HUDEP-2 (cell line): ENCODE results near the gene SACM1L.
"Not testable (repeated sequence)": the region's sequence is repeated elsewhere in the genome, so short reads cannot be mapped to it uniquely, and the experiment has no call there.

ENCODE experiments used
- DNase-seq, 76 experiments: peaks; one replicate each; lab custom pipeline; 2025; ENCODE audit not compliant: unreplicated experiment in 76 of 76; lab: John Stamatoyannopoulos, UW

SACM1L gene

GRCh38 chr3:45666757-45667431, 22.3 kb upstream of the SACM1L start:
- peak in 40 of 76 experiments; percentile 4 to 49 (median 22) for DNase-seq

DNA sequence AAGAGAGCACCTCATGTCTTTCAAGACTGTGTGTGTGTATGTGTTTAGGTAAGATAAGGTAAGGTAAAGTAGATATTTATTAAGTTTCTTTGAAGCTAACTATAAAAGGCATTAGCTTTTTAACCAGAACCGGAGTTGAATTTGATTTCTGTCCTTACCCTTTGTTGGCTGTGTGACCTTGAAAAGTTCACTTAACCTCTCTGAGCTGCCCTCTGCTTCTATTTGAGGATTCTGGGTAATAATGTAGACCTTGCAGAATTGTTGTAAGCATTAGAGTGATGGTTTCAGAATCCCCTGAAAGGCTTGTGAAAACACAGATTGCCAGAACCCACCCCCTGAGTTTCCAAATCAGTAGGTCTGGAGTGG, 21.6 kb upstream of the SACM1L start:
- DNase-seq, result no peak

GRCh38 chr3:45670436-45670835, 18.8 kb upstream of the SACM1L start:
- no peak for DNase-seq

DNA sequence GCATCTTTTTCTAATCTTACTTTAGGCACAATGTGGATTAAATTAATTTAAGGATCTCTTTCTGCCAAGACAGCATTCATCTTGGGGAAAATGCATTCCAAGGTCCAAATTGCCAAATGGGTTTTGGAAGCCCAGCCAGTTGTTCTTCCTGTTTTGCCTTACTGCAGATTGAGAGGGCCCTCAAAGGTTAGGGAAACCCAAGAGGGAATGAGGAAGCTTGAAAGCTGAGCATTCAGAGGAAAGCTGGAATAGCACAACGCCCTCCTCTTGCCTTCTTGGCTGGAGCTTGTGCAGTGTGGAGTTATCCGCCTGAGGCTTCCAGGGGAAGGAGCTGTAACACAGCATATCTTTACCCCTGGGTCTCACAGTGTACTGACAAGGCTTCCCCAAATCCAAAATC, 18.2 kb upstream of the SACM1L start:
- DNase-seq, result no peak

- no peak for DNase-seq
Measured at GRCh38 chr3:45673273-45673672, 15.9 kb upstream of the SACM1L start.

GRCh38 chr3:45676325-45677032, 12.7 kb upstream of the SACM1L start:
- no peak for DNase-seq

GRCh38 chr3:45677033-45677446, 12.2 kb upstream of the SACM1L start:
- DNase-seq, result no peak

DNA sequence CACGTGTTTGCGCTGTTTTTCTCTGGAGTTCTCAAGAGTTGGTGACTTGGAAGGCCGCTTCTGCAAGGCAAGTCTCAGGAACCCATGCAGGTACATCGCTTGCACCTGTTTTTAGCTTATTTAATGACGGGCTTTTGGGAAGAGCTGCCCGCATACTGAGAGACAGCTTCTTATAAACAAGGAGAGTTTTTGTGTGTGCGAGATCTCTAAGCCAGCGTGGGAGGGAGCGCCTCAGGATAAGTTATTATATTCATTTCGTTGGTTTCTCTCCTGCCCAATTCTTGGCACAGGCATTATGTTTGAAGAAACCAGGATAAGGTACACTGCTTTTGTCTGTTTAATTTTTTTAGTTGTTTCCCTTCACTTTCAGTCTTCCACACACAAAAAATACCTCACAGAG, 11.4 kb upstream of the SACM1L start:
- DNase-seq, result no peak

- no peak for DNase-seq
Measured at GRCh38 chr3:45679805-45680204, 9.4 kb upstream of the SACM1L start.

DNA sequence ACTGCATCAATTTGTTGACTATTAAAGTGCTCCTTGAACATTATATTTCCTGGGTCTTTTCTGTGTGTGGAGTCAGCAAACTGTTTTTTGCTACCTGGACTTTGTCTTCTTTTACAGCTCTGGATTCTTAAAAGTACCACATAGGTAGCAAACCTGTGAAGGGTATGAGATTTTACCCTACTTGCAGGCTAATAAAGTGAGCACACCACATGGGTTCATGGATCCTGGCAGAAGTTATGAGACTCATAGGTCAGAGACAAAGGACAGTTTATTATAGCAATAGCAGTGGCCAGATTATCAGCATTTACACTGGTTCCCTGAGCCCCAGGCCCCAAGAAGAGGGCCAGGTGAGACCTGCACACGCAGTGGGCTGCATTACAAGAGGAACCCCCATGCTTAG, 8.0 kb upstream of the SACM1L start:
- DNase-seq, result no peak

GRCh38 chr3:45681846-45682245, 7.3 kb upstream of the SACM1L start:
- DNase-seq, result no peak

- DNase-seq, result no peak
Measured at GRCh38 chr3:45682311-45682710, 6.9 kb upstream of the SACM1L start.

- DNase-seq, result no peak
Measured at GRCh38 chr3:45682786-45683185, 6.4 kb upstream of the SACM1L start.

DNA sequence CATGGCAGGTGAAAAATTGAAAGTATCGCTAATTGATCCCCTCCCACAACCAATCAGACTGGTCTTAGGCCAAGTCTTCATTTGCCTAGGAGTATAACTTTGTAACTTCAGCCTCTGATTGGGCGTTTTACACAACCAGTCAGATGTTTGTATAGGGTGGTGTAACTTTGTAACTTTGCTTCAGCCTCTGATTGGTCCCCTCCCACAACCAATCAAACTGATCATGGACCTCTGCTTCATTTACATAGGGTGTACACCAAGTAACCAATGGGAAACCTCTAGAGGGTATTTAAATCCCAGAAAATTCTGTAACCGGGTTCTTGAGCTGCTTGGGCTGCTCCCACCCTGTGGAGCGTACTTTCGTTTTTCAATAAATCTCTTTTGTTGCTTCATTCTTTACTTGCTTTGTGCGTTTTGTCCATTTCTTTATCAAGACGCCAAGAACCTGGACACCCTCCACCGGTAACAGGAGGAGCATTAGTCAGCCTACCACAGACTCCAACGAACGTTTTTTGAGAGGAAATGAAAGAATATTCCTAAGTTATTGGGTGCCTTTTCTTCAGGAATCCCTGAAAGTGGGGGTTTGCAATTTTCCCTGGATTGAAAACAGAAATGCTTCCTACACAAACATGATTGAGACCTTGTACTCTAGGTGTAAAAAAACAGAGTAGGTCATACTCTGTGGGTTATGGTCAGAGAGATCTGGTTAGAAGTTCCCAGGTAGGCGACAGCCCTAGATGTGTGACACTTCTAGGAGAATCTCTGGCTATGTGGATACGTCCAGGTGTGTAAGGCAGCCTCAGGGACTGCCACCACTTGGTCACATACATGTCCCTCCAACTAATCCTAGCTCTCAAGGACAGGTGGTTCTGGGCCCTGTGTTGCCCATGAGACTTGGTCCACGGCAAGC, 5.5 kb upstream of the SACM1L start:
- DNase-seq, result no peak

DNA sequence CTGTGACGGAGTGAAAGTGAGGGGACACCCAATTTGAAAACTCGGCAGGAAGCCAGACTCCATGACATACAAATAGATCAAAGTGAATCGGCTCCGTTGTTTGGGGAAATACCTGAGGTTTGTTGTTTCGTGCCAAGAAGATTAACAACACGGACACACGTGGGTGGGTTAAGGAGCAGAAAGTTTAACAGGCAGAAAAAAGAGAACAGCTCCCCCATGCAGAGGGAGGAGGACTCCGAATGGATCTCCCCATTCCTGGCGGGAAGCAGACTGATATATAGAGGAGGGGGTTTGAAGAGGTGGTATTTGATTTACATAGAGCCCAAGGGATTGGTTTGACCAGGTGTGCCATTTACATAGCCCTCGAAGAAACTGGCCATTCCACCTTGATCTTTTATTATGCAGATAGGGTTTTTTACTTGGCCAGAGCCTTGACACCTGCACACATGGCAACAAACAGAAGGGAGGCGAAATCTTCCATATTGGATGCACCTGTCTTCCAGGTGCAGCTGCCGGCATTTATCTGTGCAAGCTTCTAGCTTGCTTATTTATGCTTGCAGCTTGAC, 4.8 kb upstream of the SACM1L start:
- DNase-seq, result no peak

- DNase-seq, result not testable (repeated sequence)
Measured at GRCh38 chr3:45685722-45686121, 3.5 kb upstream of the SACM1L start.

DNA sequence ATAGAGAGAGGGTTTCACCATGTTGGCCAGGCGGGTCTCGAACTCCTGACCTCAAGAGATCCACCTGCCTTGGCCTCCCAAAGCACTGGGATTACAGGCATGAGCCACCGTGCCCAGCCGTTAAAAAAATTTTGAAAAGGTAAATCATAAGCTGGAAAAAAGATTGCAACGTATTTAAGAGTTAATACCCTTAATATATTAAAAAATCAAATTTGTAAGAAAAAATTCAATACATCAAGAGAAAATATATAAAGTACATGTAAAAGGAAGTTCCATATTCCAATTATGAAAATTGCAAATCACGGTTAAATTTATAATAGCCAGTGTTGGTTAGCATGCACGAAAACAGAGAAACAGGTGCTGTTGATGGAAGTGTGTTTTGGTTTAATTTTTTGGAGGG, 2.3 kb upstream of the SACM1L start:
- DNase-seq, result no peak

GRCh38 chr3:45687828-45688193, 1.4 kb upstream of the SACM1L start:
- peak in 6 of 76 experiments; percentile 5 to 29 (median 14) for DNase-seq

- DNase-seq, result peak in 60 of 76 experiments; percentile 6 to 71 (median 44)
Measured at GRCh38 chr3:45688194-45688881, 858 bp upstream of the SACM1L start.

DNA sequence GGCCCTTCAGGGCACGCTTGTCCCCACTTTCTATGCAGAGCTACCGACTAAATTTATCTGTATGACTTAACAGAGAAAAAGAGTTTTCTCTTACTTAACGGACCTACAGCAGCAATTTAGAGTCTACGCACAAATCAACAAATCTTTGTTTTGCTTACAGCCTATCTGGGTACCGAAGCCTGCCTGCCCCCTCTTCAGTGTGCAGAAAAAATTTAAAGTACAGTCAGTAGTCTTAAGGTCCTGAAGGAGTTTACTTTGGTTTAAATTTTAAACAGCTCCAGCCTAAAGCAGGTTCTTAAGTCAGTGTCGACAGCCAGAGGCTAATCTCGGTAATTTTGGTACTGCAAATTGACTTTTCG, 570 bp downstream of the SACM1L start:
- peak in 2 of 76 experiments; percentile 26 to 30 for DNase-seq
